Lower leg skin (tissue), 3 donors: ENCODE data around the gene TAOK2.

Experiments used
- POLR2A ChIP-seq, 2 donors: fragments of 450-650 bp; IDR thresholded peaks; one replicate each; pipeline ENCODE4 v1.6.1; 2016 to 2017; ENCODE audit warnings: antibody characterized with exemption in 2 of 2, mild to moderate bottlenecking in 1 of 2, moderate library complexity in 1 of 2
- TF ChIP-seq, protein P1 (sequence below), 3 donors: fragments of 450-650 bp; IDR thresholded peaks; one replicate each; pipeline ENCODE4 v1.5.1; 2016; ENCODE audit warnings: antibody characterized with exemption in 3 of 3, mild to moderate bottlenecking in 3 of 3, moderate library complexity in 2 of 3

DNA sequence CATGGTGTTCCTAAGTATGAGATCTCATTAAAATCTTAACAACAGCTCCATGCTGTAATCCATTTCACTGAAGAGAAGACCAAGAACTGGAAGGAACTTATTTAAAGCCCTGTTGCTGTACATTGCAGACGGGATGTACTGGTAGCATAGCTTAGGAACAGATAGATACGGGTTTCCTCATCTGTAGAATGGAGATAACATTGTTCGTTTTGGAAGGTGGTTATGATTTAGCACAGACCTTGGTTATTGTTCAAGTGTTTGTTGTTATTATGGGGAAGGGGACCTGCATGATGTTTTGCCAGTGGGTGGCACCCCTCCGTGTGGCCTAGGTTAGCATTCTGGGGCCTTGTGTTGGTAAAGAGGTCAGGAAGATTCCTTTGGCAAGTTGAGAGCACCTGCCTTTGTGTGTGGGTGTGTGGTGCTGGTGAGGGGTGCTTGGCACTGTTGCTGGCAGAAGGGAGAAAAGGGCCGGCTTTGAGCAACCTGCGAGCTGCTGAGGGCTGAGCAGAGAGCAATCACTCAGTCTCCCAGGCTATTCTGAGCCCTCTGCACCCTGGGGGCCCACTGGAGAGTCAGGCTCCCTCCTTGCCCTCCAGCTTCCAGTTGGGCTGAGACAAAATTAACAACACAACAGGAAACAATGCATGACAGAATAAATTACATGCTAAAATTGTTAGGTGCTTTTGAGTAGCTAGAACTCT lies 2.3 kb downstream of the TAOK2 start:
- TF ChIP-seq, protein P1, sequence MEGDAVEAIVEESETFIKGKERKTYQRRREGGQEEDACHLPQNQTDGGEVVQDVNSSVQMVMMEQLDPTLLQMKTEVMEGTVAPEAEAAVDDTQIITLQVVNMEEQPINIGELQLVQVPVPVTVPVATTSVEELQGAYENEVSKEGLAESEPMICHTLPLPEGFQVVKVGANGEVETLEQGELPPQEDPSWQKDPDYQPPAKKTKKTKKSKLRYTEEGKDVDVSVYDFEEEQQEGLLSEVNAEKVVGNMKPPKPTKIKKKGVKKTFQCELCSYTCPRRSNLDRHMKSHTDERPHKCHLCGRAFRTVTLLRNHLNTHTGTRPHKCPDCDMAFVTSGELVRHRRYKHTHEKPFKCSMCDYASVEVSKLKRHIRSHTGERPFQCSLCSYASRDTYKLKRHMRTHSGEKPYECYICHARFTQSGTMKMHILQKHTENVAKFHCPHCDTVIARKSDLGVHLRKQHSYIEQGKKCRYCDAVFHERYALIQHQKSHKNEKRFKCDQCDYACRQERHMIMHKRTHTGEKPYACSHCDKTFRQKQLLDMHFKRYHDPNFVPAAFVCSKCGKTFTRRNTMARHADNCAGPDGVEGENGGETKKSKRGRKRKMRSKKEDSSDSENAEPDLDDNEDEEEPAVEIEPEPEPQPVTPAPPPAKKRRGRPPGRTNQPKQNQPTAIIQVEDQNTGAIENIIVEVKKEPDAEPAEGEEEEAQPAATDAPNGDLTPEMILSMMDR (IDR thresholded peaks at IDR 0.05) = no peak
- no peak for TF ChIP-seq POLR2A (IDR thresholded peaks at IDR 0.05)
